ENCODE results near the gene ATP11B.

Gene ATP11B

DNA sequence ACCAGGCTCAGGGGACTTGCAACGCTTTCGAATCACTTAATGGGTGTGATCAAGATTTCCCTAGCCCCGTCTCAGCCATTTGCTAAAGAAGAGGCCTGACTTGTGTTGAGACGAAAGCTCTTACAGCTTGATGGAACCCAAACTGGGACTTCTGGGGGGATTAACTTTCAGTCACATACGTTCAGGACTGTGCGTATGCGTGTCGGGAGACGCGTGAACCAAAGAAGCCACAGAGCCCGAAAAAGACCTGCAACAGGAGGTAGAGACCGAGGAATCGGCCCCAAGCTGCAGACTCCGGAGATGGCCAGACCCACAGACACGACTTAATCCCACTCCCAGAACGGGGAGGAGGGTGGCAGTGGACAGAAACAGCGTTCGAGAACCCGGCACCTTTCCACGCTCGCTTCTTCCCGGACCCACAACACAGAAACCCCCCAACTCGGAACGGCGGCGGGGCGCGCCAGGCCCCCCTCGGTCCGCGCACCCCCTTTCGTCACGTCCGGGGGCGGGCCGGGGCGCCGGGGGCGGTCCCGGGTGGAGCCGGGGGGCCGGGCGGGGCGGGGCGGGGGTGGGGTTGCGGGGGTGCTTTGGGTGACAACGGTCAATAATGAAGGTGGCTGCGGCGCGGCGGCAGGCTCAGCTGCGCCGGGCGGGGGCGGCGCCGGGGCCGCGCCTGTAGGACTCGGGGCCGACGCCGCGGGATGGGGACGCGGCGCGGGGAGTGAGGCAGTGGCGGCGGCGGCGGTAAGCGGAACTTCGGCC is at the start of gene ATP11B:
Gene ATP11B (plus strand): TSS at position 604 of the 762 bp plus-strand sequence. CDS start 256 bp downstream, outside the sequence.
- DNase-seq = peak; percentile 31

- no peak for DNase-seq
Observed at GRCh38 chr3:182746959-182747358, 46.3 kb upstream of the ATP11B start.

GRCh38 chr3:182755308-182755707 is 38.0 kb upstream of the ATP11B start:
- DNase-seq = no peak

- DNase-seq = no peak
Observed at GRCh38 chr3:182755712-182756111, 37.6 kb upstream of the ATP11B start.

DNA sequence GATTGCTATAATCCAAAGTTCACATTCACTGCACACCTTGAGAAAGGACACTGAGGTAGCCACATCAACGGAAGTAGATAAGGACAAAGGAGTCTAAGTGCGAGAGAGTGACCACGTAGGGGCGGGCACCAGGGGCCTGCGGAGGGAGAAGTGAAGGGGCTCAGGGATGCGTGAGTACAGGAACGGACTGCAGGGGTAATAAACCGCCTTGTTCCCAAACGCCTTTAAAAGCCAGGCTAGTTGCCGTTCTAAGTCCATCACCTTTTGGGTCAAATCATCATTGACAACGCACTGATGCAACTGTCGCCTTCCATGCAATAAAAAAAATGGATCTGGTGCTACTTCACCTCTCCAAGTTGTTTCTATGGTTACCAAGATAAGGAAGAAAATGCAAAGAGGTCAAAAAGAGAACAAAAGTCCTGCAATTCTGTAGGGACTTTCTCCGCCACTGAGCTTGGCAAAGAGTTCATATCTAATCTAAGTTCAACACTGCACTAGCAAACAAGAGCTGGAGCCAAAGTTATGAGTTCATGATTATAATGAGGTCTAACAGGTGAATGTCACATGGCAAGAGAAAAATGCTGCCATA is 32.6 kb upstream of the ATP11B start:
- no peak for DNase-seq

- no peak for DNase-seq
Observed at GRCh38 chr3:182763896-182764295, 29.4 kb upstream of the ATP11B start.

DNA sequence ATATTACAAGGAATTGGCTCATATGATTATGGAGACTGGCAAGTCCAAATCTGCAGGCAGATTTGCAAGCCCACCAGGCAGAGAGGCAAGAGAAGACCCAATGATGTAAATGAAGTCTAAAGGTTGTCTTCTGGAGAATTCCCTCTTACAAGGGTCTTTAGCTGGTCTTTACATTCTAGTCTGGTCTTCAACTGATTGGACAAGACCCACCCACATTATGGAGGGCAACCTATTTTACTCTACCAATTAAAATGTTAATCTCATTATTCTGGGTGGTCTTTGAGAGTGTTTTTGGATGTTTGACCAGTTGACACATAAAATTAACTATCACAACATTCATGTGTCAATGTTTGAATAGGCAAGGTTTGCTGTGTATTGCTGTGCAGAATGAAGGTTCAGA is 28.0 kb upstream of the ATP11B start:
- no peak for DNase-seq

DNA sequence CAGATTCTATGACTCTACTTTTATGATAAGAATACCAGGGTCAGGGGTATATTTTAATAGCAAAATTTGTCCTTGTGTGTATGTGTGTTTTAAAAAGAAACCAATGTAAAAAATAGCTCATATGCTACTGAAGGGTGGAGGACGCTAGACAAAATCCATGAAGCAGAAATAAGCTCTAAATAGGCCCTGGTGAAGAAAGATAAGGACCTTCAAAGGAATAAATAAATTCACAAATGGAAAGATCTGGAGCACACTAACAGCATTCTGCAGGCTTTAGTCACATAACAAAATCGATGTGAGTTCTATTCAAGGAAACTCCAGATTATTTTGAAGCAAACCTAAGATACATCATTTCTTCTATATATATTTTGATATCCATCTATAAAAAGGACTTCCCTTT is 27.2 kb upstream of the ATP11B start:
- DNase-seq = no peak

GRCh38 chr3:182768413-182768812 is 24.9 kb upstream of the ATP11B start:
- DNase-seq = no peak

DNA sequence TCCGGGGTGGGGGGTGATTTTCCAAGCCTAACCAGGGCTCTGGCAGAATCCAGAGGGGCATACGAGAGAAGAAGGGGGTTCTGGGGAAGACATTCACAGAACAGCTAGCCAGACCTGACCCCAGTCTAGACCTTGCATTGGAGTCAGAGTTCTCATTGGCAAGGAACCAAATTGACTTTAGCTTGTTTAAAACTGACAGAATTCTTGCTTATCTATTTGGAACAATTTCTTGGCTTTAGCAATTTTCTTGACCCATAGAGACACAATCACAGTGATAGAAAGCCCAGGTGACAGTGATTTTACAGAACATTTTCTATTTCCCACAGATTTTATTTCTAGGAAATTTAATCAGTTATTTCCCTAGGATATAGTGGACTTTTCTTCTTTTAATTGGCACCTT is 23.6 kb upstream of the ATP11B start:
- no peak for DNase-seq

DNA sequence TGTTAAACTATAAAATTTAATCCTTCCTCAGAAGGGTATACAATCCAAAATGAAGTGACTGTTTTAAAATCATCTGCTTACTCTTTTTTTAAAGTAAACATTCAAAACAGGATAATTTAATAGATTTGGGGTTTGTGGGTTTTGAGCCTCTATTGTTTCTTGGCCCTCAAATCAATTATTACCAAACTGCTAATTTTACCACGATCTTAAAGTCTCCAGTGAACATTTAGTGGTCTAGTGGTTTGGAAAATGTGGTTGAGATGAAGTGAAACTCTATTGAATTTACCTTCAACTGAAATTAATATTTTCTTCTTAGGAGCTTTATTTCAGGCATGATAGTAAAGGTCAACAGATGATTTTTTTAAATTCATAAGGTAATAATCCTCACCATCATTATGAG is 11.2 kb upstream of the ATP11B start:
- no peak for DNase-seq

- DNase-seq = no peak
Observed at GRCh38 chr3:182783106-182783505, 10.2 kb upstream of the ATP11B start.

- no peak for DNase-seq
Observed at GRCh38 chr3:182784542-182784941, 8.8 kb upstream of the ATP11B start.

DNA sequence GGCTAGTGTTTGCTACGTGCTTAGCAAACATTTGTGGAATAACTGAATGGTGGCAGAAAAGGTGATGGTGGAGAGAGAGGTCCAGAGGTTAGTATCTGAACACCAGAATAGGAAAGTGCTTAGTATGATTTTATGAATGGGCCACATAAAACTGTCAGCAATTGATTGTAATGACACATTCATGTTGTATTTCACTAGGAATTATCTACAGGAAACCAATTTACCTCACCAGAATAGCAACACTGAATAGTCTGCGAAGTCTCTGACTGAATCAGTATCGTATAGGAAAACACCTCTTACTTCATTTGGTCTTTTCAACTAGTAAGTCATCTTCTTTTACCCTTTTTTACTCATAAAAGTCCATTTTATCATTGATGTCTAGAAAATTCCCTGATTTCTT is 8.2 kb upstream of the ATP11B start:
- no peak for DNase-seq

DNA sequence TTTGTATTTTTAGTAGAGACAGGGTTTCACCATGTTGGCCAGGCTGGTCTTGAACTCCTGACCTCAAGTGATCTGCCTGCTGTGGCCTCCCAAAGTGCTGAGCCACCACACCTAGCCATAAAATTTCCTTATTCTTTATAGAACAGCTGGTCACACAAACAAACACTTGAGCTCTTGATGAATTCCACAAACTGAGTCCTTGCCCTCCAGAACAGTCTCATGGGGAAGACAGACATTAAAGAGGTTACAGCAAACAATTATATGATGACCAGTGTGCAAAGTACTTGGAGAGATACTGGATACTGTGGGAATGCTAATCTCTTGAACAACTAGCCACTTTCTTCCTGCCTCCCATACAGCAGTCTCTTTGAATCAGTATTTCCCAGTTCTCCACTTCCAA is 7.5 kb upstream of the ATP11B start:
- no peak for DNase-seq

DNA sequence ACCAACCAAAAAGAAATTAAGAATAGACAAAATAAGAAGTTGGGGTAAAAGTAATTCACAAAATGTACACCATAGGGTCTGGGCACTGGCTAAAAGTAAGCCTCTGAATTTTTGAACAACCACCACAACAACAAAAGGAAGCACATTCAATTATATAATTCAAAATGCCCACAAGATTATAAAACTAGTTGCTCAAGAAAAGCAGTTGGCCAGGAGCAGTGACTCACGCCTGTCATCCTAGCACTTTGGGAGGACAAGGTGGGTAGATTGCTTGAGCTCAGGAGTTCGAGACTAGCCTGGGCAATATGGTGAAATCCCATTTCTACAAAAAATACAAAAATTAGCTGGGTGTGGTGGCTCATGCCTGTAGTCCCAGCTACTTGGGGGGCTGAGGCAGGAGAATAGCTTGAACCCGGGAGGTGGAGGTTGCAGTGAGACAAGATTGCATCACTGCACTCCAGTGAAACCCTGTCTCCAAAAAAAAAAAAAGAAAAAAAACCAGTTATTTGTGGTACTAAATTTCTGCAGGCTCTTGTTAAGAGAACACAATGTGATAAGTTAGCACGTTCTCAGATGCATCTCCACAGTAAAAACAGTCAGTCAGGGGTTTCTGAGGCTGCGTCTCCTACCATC is 6.6 kb upstream of the ATP11B start:
- no peak for DNase-seq

GRCh38 chr3:182787302-182788036 is 5.8 kb upstream of the ATP11B start:
- no peak for DNase-seq

DNA sequence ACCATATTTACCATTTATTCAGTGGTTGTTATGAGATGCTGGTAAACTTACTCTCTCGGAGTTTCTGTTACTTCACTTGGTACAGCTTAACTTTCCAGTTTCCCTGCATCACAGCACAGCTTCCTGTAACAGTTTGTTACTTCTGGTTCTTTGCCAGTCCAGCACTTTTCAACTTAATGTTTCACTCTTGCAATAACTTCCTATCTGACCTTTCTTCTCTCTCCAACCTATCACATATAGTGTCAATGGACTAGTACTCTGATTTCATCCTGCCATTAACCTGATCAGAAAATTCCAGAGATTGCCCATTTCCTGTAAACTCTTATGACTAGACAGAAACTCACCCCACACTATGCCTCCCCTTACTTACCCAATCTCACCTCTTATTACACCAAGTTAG is 3.9 kb upstream of the ATP11B start:
- DNase-seq = no peak

GRCh38 chr3:182790612-182791011 is 2.7 kb upstream of the ATP11B start:
- DNase-seq = no peak

GRCh38 chr3:182793663-182794454 is 555 bp downstream of the ATP11B start:
- no peak for DNase-seq

- DNase-seq = peak; percentile 1
Observed at GRCh38 chr3:182794455-182795388, 1.4 kb downstream of the ATP11B start.

GRCh38 chr3:182795389-182795782 is 2.1 kb downstream of the ATP11B start:
- DNase-seq = no peak

All from NCI-H748 treated with DMSO at 0.1 percent for 48 hours (cell line).